Panc1 (cell line): ENCODE results near the gene CCDC73. TPM values are rescaled to one million over a fixed set of nuclear protein-coding genes. Genes with fewer than 3 reads are reported as not detected.

Experiments used
- ATAC-seq: fragments of 200-7000 bp; cut with Tn5 transposase; 2 replicates; pipeline ENCODE4 v1.9.1; 2020; ENCODE audit warnings: mild to moderate bottlenecking, moderate library complexity
- BruUV-seq: library from RNA; stranded (reverse); fragments of 400-500 nt; replicated peaks from 2 replicates; lab custom pipeline; 2021; lab: Mats Ljungman, UMichigan
- CTCF ChIA-PET: fragments of 300-600 bp; sonication (Branson Sonifier 250); formaldehyde crosslinking; loops from one replicate; lab custom pipeline; 2022; ENCODE audit warnings: antibody characterized with exemption; lab: Charles Lee
- POLR2A ChIA-PET: fragments of 300-600 bp; sonication (Branson Sonifier 250); formaldehyde crosslinking; loops from one replicate; lab custom pipeline; 2022; ENCODE audit warnings: antibody characterized with exemption; lab: Charles Lee
- DNase-seq: peaks from one replicate; pipeline ENCODE4 v3.0.0-alpha.2; 2010; ENCODE audit warnings: low read depth, low spot score
- H3K27ac ChIP-seq: 2 replicates; pipeline ENCODE4 v1.5.1; 2011; ENCODE audit warnings: mild to moderate bottlenecking, low read length, inconsistent platforms
- H3K27me3 ChIP-seq: fragments of 200-500 bp; sonication (Bioruptor generic); 2 replicates; pipeline ENCODE4 v1.6.0; 2014; ENCODE audit warnings: low read length, inconsistent platforms; ENCODE audit not compliant: control insufficient read depth, insufficient read depth
- H3K36me3 ChIP-seq: fragments of 200-500 bp; sonication (Bioruptor generic); 2 replicates; pipeline ENCODE4 v1.5.1; 2014; ENCODE audit warnings: inconsistent platforms, mild to moderate bottlenecking, low read length, moderate library complexity; ENCODE audit not compliant: control insufficient read depth, insufficient read depth
- H3K4me1 ChIP-seq: 2 replicates; pipeline ENCODE4 v1.5.1; 2011; ENCODE audit warnings: inconsistent platforms, mild to moderate bottlenecking, low read length, moderate library complexity; ENCODE audit not compliant: control insufficient read depth, insufficient read depth
- H3K4me3 ChIP-seq, 2 experiments: 2 replicates each; pipeline ENCODE4 v1.5.1; 2011 to 2012; ENCODE audit warnings: low read depth in 2 of 2, low read length in 2 of 2, mild to moderate bottlenecking in 2 of 2, inconsistent platforms in 1 of 2, moderate library complexity in 1 of 2
- H3K9me3 ChIP-seq: fragments of 200-500 bp; sonication (Bioruptor generic); 2 replicates; pipeline ENCODE4 v1.5.1; 2014; ENCODE audit warnings: low read depth, mild to moderate bottlenecking, inconsistent platforms, low read length, moderate library complexity; ENCODE audit not compliant: control insufficient read depth, insufficient read depth
- CTCF ChIP-seq: fragments of 450-650 bp; IDR thresholded peaks from 2 replicates; pipeline ENCODE4 v1.5.1; 2017; ENCODE audit warnings: mild to moderate bottlenecking
- POLR2AphosphoS5 ChIP-seq: IDR thresholded peaks from 2 replicates; pipeline ENCODE4 v1.6.1; 2012; ENCODE audit warnings: mild to moderate bottlenecking, low read depth, low read length, moderate library complexity
- REST ChIP-seq, 2 experiments: IDR thresholded peaks; 2 replicates each; pipeline ENCODE4 v1.6.1; 2011 to 2012; ENCODE audit warnings: low read depth in 2 of 2, control low read depth in 1 of 2, low read length in 1 of 2, mild to moderate bottlenecking in 1 of 2, moderate library complexity in 1 of 2; ENCODE audit not compliant: insufficient read depth in 1 of 2
- SIN3A ChIP-seq: IDR thresholded peaks from 2 replicates; pipeline ENCODE4 v1.6.1; 2012; ENCODE audit warnings: low read depth, mild to moderate bottlenecking, low read length, moderate library complexity, borderline replicate concordance; ENCODE audit not compliant: insufficient read depth
- TCF7L2 ChIP-seq: IDR thresholded peaks from 2 replicates; pipeline ENCODE4 v1.6.1; 2011; ENCODE audit warnings: mild to moderate bottlenecking, low read depth, low read length, inconsistent platforms
- in situ Hi-C: cut with HindIII; loops from 2 replicates; pipeline ENCODE4 v1.10.0; 2016; ENCODE audit warnings: low sequenced_read_pairs, low pct_unique_long_range_greater_than_20kb
- intact Hi-C: fragments of 100-400 bp; cut with micrococcal nuclease; formaldehyde crosslinking; loops from one replicate; pipeline ENCODE4 v1.10.0; 2022; ENCODE audit not compliant: unreplicated experiment
- total RNA-seq: library from RNA; stranded (reverse); gene quantifications from one replicate; pipeline ENCODE4 v1.2.1, GENCODE V29; 2021; ENCODE audit not compliant: unreplicated experiment

CCDC73 gene
- total RNA-seq, 1 experiment from 2014 or later, result not detected

GRCh38 chr11:32838505-32839274 lies 44.2 kb upstream of the CCDC73 start:
- intact Hi-C loops, result no loop called here
- ATAC-seq (0 out of 2 replicates have a peak, but pooled peaks have one; percentile 69), DNase-seq (no peak)
- TF ChIP-seq CTCF (no peak), REST (IDR thresholded peaks at IDR 0.05; ENCODE audit: insufficient read depth in 1 of 2, low read depth in 2 of 2, low read length in 1 of 2) (no peak), TCF7L2 (no peak), SIN3A (no peak), POLR2AphosphoS5 (no peak)
- no peak overlapping the region for H3K27ac ChIP-seq
- no peaks in the 10 kb centered on the region for H3K4me1 ChIP-seq
- H3K27me3 ChIP-seq, result no peaks in the 10 kb centered on the region
- H3K9me3 ChIP-seq, result no peaks in the 10 kb centered on the region
- ChIA-PET POLR2A (no interaction called here), CTCF (no interaction called here)
- in situ Hi-C loops, result no loop called here
- H3K4me3 ChIP-seq, result no peak overlapping the region
- BruUV-seq, result no TSS peak
- no peaks in the 10 kb centered on the region for H3K36me3 ChIP-seq

- ATAC-seq (no peak), DNase-seq (no peak)
- no peaks in the 10 kb centered on the region for H3K36me3 ChIP-seq
- BruUV-seq, result no TSS peak
- intact Hi-C loops, result no loop called here
- no peaks in the 10 kb centered on the region for H3K4me1 ChIP-seq
- TF ChIP-seq CTCF (no peak), REST (IDR thresholded peaks at IDR 0.05; ENCODE audit: insufficient read depth in 1 of 2, low read depth in 2 of 2, low read length in 1 of 2) (no peak), TCF7L2 (no peak), POLR2AphosphoS5 (no peak), SIN3A (no peak)
- POLR2A ChIA-PET, result no interaction called here
- in situ Hi-C loops, result no loop called here
- H3K27ac ChIP-seq, result no peak overlapping the region
- CTCF ChIA-PET, result no interaction called here
- H3K4me3 ChIP-seq, result no peak overlapping the region
- H3K27me3 ChIP-seq, result no peaks in the 10 kb centered on the region
- H3K9me3 ChIP-seq, result no peaks in the 10 kb centered on the region
Observed at GRCh38 chr11:32836946-32837345, 42.5 kb upstream of the CCDC73 start.
